H1 (cell line): ENCODE results near the gene FBXO47. TPM values are rescaled to one million over a fixed set of nuclear protein-coding genes. Genes with fewer than 3 reads are reported as not detected.

ENCODE experiments used
- CTCF ChIA-PET: fragments of 300-600 bp; sonication (Branson Sonifier 250); formaldehyde crosslinking; loops from one replicate; lab custom pipeline; 2021; ENCODE audit not compliant: partially characterized antibody; lab: Charles Lee
- POLR2A ChIA-PET: fragments of 300-600 bp; sonication (Branson Sonifier 250); formaldehyde crosslinking; loops from one replicate; lab custom pipeline; 2021; ENCODE audit warnings: inconsistent platforms; ENCODE audit not compliant: partially characterized antibody; lab: Charles Lee
- DNase-seq, 2 experiments: peaks; one replicate each; pipeline versions ENCODE4 v3.0.0 to v3.0.0-alpha.2; 2010 to 2022; ENCODE audit warnings: low spot score in 2 of 2, low read depth in 1 of 2, mixed read lengths in 1 of 2
- FAIRE-seq: peaks from 2 replicates; lab custom pipeline; 2011; peaks lifted over from hg19 to GRCh38; lab: Jason Lieb, UNC
- H2AFZ ChIP-seq: 2 replicates; pipeline ENCODE4 v1.8.1; 2012; ENCODE audit warnings: low read length, inconsistent platforms
- H2AK5ac ChIP-seq: 2 replicates; pipeline ENCODE4 v1.6.1; 2013; ENCODE audit warnings: low read depth, low read length
- H2BK120ac ChIP-seq: replicated peaks from 2 replicates; pipeline ENCODE3; 2013; ENCODE audit warnings: low read depth, low read length, inconsistent platforms
- H2BK12ac ChIP-seq: 2 replicates; pipeline ENCODE4 v1.6.1; 2013; ENCODE audit warnings: low read depth, low read length
- H2BK15ac ChIP-seq: 2 replicates; pipeline ENCODE4 v1.6.1; 2013; ENCODE audit warnings: low read length
- H2BK20ac ChIP-seq: 2 replicates; pipeline ENCODE4 v1.6.1; 2013; ENCODE audit warnings: low read length
- H2BK5ac ChIP-seq: 2 replicates; pipeline ENCODE4 v1.6.1; 2013; ENCODE audit warnings: low read depth, low read length
- H3K14ac ChIP-seq: 2 replicates; pipeline ENCODE4 v1.6.1; 2013; ENCODE audit warnings: inconsistent platforms; ENCODE audit not compliant: insufficient read length
- H3K18ac ChIP-seq: 2 replicates; pipeline ENCODE4 v1.6.1; 2013; ENCODE audit warnings: low read length; ENCODE audit errors: extremely low read depth
- H3K23ac ChIP-seq: 2 replicates; pipeline ENCODE4 v1.6.1; 2013; ENCODE audit warnings: inconsistent platforms; ENCODE audit not compliant: insufficient read length
- H3K23me2 ChIP-seq: 2 replicates; pipeline ENCODE4 v1.6.1; 2013; ENCODE audit warnings: low read depth, low read length
- H3K27ac ChIP-seq: 2 replicates; pipeline ENCODE4 v1.6.1; 2011; ENCODE audit warnings: low read depth, low read length, inconsistent platforms
- H3K27me3 ChIP-seq, 4 experiments: replicated peaks in 1 of 4; 1 replicate in 1 of 4; 2 replicates in 3 of 4; pipeline versions ENCODE4 v1.6.1 to v1.8.1; 2011 to 2013; ENCODE audit warnings: low read length in 3 of 4, mild to moderate bottlenecking in 3 of 4, inconsistent platforms in 2 of 4, mixed read lengths in 2 of 4, moderate library complexity in 1 of 4; ENCODE audit not compliant: control insufficient read depth in 3 of 4, insufficient read depth in 3 of 4; ENCODE audit errors: extremely low read depth in 1 of 4
- H3K36me3 ChIP-seq, 4 experiments: 2 replicates each; pipeline versions ENCODE4 v1.6.1 to v1.8.1; 2011 to 2013; ENCODE audit warnings: mild to moderate bottlenecking in 4 of 4, low read length in 3 of 4, moderate library complexity in 2 of 4, control low read depth in 1 of 4, inconsistent platforms in 1 of 4; ENCODE audit not compliant: insufficient read depth in 4 of 4, control insufficient read depth in 2 of 4
- H3K4ac ChIP-seq: replicated peaks from 2 replicates; pipeline ENCODE3; 2013; ENCODE audit warnings: low read length, low read depth, mixed read lengths, inconsistent platforms; ENCODE audit not compliant: insufficient read length
- H3K4me1 ChIP-seq, 4 experiments: replicated peaks in 1 of 4; 1 replicate in 1 of 4; 2 replicates in 3 of 4; pipeline versions ENCODE4 v1.6.1 to v1.8.1; 2011 to 2013; ENCODE audit warnings: low read length in 3 of 4, inconsistent platforms in 2 of 4, mixed read lengths in 1 of 4; ENCODE audit not compliant: insufficient read depth in 4 of 4, control insufficient read depth in 3 of 4
- H3K4me2 ChIP-seq, 2 experiments: 2 replicates each; pipeline versions ENCODE4 v1.6.1 to v1.8.1; 2011 to 2013; ENCODE audit warnings: low read depth in 2 of 2, low read length in 2 of 2, control low read depth in 1 of 2, inconsistent platforms in 1 of 2, mild to moderate bottlenecking in 1 of 2; ENCODE audit not compliant: insufficient read depth in 1 of 2
- H3K4me3 ChIP-seq, 4 experiments: fragments of 200-600, 300-600 bp in 1 of 4; sonication (generic), shearing (Covaris generic), sonication (Bioruptor Twin) in 1 of 4; 2 replicates each; pipeline versions ENCODE4 v1.5.1 to v1.8.1; 2011 to 2016; ENCODE audit warnings: low read length in 4 of 4, low read depth in 3 of 4, control low read depth in 2 of 4, inconsistent platforms in 2 of 4, mild to moderate bottlenecking in 2 of 4, mixed read lengths in 1 of 4, moderate library complexity in 1 of 4; ENCODE audit not compliant: insufficient read depth in 2 of 4; ENCODE audit errors: extremely low read depth in 1 of 4
- H3K56ac ChIP-seq: replicated peaks from 2 replicates; pipeline ENCODE3; 2013; ENCODE audit warnings: low read depth, mild to moderate bottlenecking, mixed read lengths, low read length, inconsistent platforms; ENCODE audit not compliant: insufficient read length
- H3K79me1 ChIP-seq: 2 replicates; pipeline ENCODE4 v1.6.1; 2013; ENCODE audit warnings: low read depth, low read length, control low read depth
- H3K79me2 ChIP-seq, 2 experiments: 2 replicates each; pipeline versions ENCODE4 v1.6.1 to v1.8.1; 2012 to 2013; ENCODE audit warnings: low read length in 2 of 2, mild to moderate bottlenecking in 2 of 2, inconsistent platforms in 1 of 2; ENCODE audit not compliant: insufficient read depth in 2 of 2, control insufficient read depth in 1 of 2
- H3K9ac ChIP-seq, 4 experiments: replicated peaks in 1 of 4; 1 replicate in 1 of 4; 2 replicates in 3 of 4; pipeline versions ENCODE4 v1.6.1 to v1.8.1; 2011 to 2013; ENCODE audit warnings: low read depth in 3 of 4, low read length in 3 of 4, control low read depth in 2 of 4, mild to moderate bottlenecking in 2 of 4, moderate library complexity in 2 of 4, inconsistent platforms in 1 of 4; ENCODE audit errors: extremely low read depth in 1 of 4
- H3K9me3 ChIP-seq, 2 experiments: 2 replicates each; pipeline versions ENCODE4 v1.6.1 to v1.8.1; 2012 to 2013; ENCODE audit warnings: mild to moderate bottlenecking in 2 of 2, moderate library complexity in 2 of 2, control low read depth in 1 of 2, inconsistent platforms in 1 of 2, low read depth in 1 of 2, low read length in 1 of 2, mixed read lengths in 1 of 2; ENCODE audit not compliant: insufficient read depth in 2 of 2
- H4K20me1 ChIP-seq, 2 experiments: replicated peaks in 1 of 2; 2 replicates each; pipeline versions ENCODE3 to v1.8.1; 2011 to 2013; ENCODE audit warnings: inconsistent platforms in 2 of 2, low read length in 2 of 2, mild to moderate bottlenecking in 1 of 2; ENCODE audit not compliant: insufficient read depth in 2 of 2, control insufficient read depth in 1 of 2
- H4K5ac ChIP-seq: 2 replicates; pipeline ENCODE4 v1.6.1; 2013; ENCODE audit warnings: low read length, low read depth, mixed read lengths, inconsistent platforms; ENCODE audit not compliant: insufficient read length
- H4K8ac ChIP-seq: 2 replicates; pipeline ENCODE4 v1.8.0; 2013; ENCODE audit warnings: mild to moderate bottlenecking, moderate library complexity, low read length, inconsistent platforms; ENCODE audit not compliant: insufficient read depth; ENCODE audit errors: extremely low read depth
- H4K91ac ChIP-seq: replicated peaks from 2 replicates; pipeline ENCODE3; 2013; ENCODE audit warnings: low read length, mixed read lengths, inconsistent platforms; ENCODE audit not compliant: insufficient read length
- BACH1 ChIP-seq: IDR thresholded peaks from 2 replicates; pipeline ENCODE4 v1.6.1; 2012; ENCODE audit warnings: low read length, improper control_type of control experiment
- CHD2 ChIP-seq: IDR thresholded peaks from 2 replicates; pipeline ENCODE4 v1.6.1; 2012; ENCODE audit warnings: low read length, improper control_type of control experiment
- CTCF ChIP-seq, 3 experiments: IDR thresholded peaks; 1 replicate in 2 of 3; 2 replicates in 1 of 3; pipeline versions ENCODE4 v1.5.1 to v1.6.1; 2011; ENCODE audit warnings: low read length in 3 of 3, mild to moderate bottlenecking in 3 of 3, inconsistent platforms in 2 of 3, low read depth in 1 of 3, moderate library complexity in 1 of 3; ENCODE audit not compliant: insufficient read depth in 1 of 3; ENCODE audit errors: control extremely low read depth in 1 of 3
- EP300 ChIP-seq, 2 experiments: IDR thresholded peaks; 1 replicate in 1 of 2; 2 replicates in 1 of 2; pipeline ENCODE4 v1.6.1; 2011 to 2012; ENCODE audit warnings: low read depth in 2 of 2, low read length in 2 of 2, mild to moderate bottlenecking in 2 of 2, borderline replicate concordance in 1 of 2, inconsistent platforms in 1 of 2, moderate library complexity in 1 of 2
- JUN ChIP-seq: IDR thresholded peaks from 2 replicates; pipeline ENCODE4 v1.6.1; 2011; ENCODE audit warnings: low read depth, mild to moderate bottlenecking, improper control_type of control experiment, low read length
- POLR2A ChIP-seq, 2 experiments: IDR thresholded peaks; 1 replicate in 1 of 2; 2 replicates in 1 of 2; pipeline ENCODE4 v1.6.1; 2011; ENCODE audit warnings: low read depth in 2 of 2, low read length in 2 of 2, mild to moderate bottlenecking in 2 of 2; ENCODE audit errors: control extremely low read depth in 1 of 2
- POU5F1 ChIP-seq: IDR thresholded peaks from 2 replicates; pipeline ENCODE4 v1.6.1; 2011; ENCODE audit warnings: low read depth, mild to moderate bottlenecking, low read length, moderate library complexity
- RAD21 ChIP-seq, 2 experiments: IDR thresholded peaks in 1 of 2; conservative IDR thresholded peaks in 1 of 2; 2 replicates each; pipeline ENCODE4 v1.6.1; 2011; ENCODE audit warnings: low read depth in 2 of 2, low read length in 2 of 2, improper control_type of control experiment in 1 of 2, inconsistent platforms in 1 of 2, mild to moderate bottlenecking in 1 of 2, moderate library complexity in 1 of 2
- SP2 ChIP-seq: IDR thresholded peaks from 2 replicates; pipeline ENCODE4 v1.6.1; 2012; ENCODE audit warnings: mild to moderate bottlenecking, low read length, inconsistent platforms
- YY1 ChIP-seq: IDR thresholded peaks from 2 replicates; pipeline ENCODE4 v1.6.1; 2011; ENCODE audit warnings: low read depth, mild to moderate bottlenecking, low read length
- WGBS, 2 experiments: shearing (Covaris generic) in 1 of 2; methylation state at CpG; one replicate each; pipeline versions ENCODE4 v1.1.6 to v1.1.7; 2013 to 2015; ENCODE audit warnings: low lambda C conversion rate in 2 of 2, mixed read lengths in 2 of 2, inconsistent platforms in 1 of 2, low coverage in 1 of 2, missing lambda C conversion rate in 1 of 2; ENCODE audit not compliant: insufficient replicate concordance in 2 of 2, insufficient coverage in 1 of 2, insufficient read length in 1 of 2; ENCODE audit errors: extremely low coverage in 1 of 2, missing lambda C conversion rate in 1 of 2; 5-methylcytosine and 5-hydroxymethylcytosine counted together
- polyA plus RNA-seq, 7 experiments: library from polyadenylated mRNA; depleted of rRNA in 3 of 7; stranded (reverse) in 5 of 7; unstranded in 2 of 7; fragments of >200 nt in 5 of 7; fragments of 200-250 nt in 2 of 7; gene quantifications; 1 replicate in 5 of 7; 2 replicates in 1 of 7; 4 replicates in 1 of 7; pipeline versions ENCODE4 v1.2.1 to v1.2.3, GENCODE V29; 2011 to 2013; ENCODE audit warnings: missing spikeins in 2 of 7, mixed read lengths in 2 of 7
- total RNA-seq: library from RNA; stranded (reverse); fragmentation: NEBNext Ultra II Directional; extraction: Animal tissue kit (Norgen Biotek cat#: 25700); gene quantifications from 2 replicates; pipeline ENCODE4 v1.2.1, GENCODE V29; 2021

FBXO47 gene
- total and polyA plus RNA-seq, 2 of the 8 experiments (the other 6 are each of a cell fraction or from before 2014, with no cell fraction given): not detected

- peaks cover 0 to 20% (median 16%) of the 10 kb centered on the region in 4 experiments; a peak in 6 of 8 replicates for H3K36me3 ChIP-seq
- H2BK12ac ChIP-seq: no peak overlapping the region
- peaks cover 0 to 6% (median 2%) of the 10 kb centered on the region in 4 experiments; a peak in 2 of 7 replicates for H3K4me1 ChIP-seq
- no peak overlapping the region for H2AFZ ChIP-seq
- no peak overlapping the region for H3K9ac ChIP-seq
- H2AK5ac ChIP-seq: no peak overlapping the region
- H3K79me2 ChIP-seq: no peaks in the 10 kb centered on the region; a peak in 1 of 4 replicates
- no peak overlapping the region for H3K4me3 ChIP-seq
- 94% methylated on average over 13 of the region's 13 CpGs; no CpG with 5 or more reads in 1 of the 2 experiments for WGBS, 2 experiments
- no peaks in the 10 kb centered on the region for H3K9me3 ChIP-seq
- no peak overlapping the region for H2BK5ac ChIP-seq
- no peak overlapping the region for H3K14ac ChIP-seq
- H3K23me2 ChIP-seq: no peaks in the 10 kb centered on the region
- no peaks in the 10 kb centered on the region for H3K27me3 ChIP-seq
- H4K5ac ChIP-seq: no peak overlapping the region
- H2BK120ac ChIP-seq: no peak overlapping the region
- H3K4ac ChIP-seq: no peak overlapping the region
- H4K20me1 ChIP-seq: peaks cover 5 to 9% of the 10 kb centered on the region in 2 experiments
- H3K18ac ChIP-seq: no peak overlapping the region
- ChIA-PET POLR2A (interaction anchor here (0.6 to 14.4 kb wide), 7 partner anchors 10 to 153 kb away, joined by 3 to 98 read pairs (median 4); partner anchors contain the start of genes LASP1 and RPL23), CTCF (interaction anchor here (0.6 to 5.2 kb wide), 4 partner anchors 9 to 44 kb away, joined by 3 to 40 read pairs (median 5); partner anchors contain the start of gene LASP1NB)
- peaks cover 4% of the 10 kb centered on the region for H3K79me1 ChIP-seq
- H2BK15ac ChIP-seq: no peak overlapping the region
- H3K27ac ChIP-seq: no peak overlapping the region
- no peak overlapping the region for H3K4me2 ChIP-seq
- H4K8ac ChIP-seq: no peak overlapping the region
- no peak overlapping the region for H3K23ac ChIP-seq
- no peak overlapping the region for H2BK20ac ChIP-seq
- no peak overlapping the region for H4K91ac ChIP-seq
- no peak overlapping the region for H3K56ac ChIP-seq
- DNase-seq (no peak), FAIRE-seq (no peak)
- no peak for TF ChIP-seq POU5F1
- TF ChIP-seq CTCF (IDR thresholded peaks at IDR 0.05; ENCODE audit: control extremely low read depth in 1 of 3, insufficient read depth in 1 of 3, low read depth in 1 of 3, low read length in 3 of 3): no peak
- TF ChIP-seq CHD2: no peak
- no peak for TF ChIP-seq RAD21 (IDR thresholded peaks at IDR 0.05 in 1 of 2, conservative IDR thresholded peaks at IDR 0.05 in 1 of 2; ENCODE audit: low read depth in 2 of 2, low read length in 2 of 2)
- TF ChIP-seq BACH1: no peak
- TF ChIP-seq POLR2A (IDR thresholded peaks at IDR 0.05; ENCODE audit: control extremely low read depth in 1 of 2, low read depth in 2 of 2, low read length in 2 of 2): no peak
- TF ChIP-seq EP300 (IDR thresholded peaks at IDR 0.05; ENCODE audit: borderline replicate concordance in 1 of 2, low read depth in 2 of 2, low read length in 2 of 2): no peak
- no peak for TF ChIP-seq JUN
- TF ChIP-seq SP2: no peak
- no peak for TF ChIP-seq YY1
Observed at GRCh38 chr17:38912221-38912813, 54.9 kb downstream of the FBXO47 start.
